Measurements from ENCODE around the gene SNX13.

DNA sequence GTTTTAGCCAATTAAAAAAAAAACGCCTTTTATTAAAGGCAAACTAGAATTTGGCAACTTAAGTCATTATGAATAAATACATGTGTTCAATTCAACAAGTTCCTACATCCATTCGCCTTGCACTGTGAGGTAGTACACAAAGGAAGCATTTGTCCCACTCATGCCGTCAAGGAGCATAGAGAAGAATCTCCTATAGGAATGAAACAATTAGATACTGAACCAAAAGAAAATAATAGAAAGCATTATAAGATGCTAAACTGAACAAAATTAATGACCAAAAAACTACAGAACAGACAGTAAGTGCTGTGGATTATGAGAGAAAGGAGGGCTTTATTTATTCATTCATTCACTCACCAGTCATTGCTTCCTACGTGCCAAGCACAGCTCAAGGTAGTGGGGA is 42.2 kb downstream of the SNX13 start:
- TF ChIP-seq TARDBP (IDR thresholded peaks at IDR 0.05) = no peak
- no peak for TF ChIP-seq NFRKB (IDR thresholded peaks at IDR 0.05)
- TF ChIP-seq L3MBTL2 (conservative IDR thresholded peaks at IDR 0.05) = no peak
- no peak for TF ChIP-seq SUZ12 (IDR thresholded peaks at IDR 0.05)
